Measurements from ENCODE around the gene DTHD1.

DTHD1 gene

DNA sequence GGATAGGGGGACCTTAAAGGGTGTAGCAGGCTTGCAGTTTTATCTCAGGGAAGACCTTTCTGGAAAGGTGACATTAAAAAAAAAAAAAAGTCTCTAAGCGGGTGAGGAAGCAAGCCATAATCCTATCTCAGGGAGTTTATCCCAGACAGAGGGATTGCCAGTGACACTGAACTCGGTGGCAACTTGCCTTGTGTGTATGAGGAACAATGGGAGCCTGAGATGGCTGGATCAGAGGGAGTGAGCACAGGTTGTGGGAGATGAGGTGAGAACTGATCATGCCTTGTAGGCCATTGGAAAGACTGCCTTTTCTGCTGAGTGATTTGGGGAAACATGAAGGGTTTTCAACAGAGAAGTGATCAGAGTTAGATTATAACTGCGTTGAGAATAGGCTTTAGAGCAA lies 31.1 kb downstream of the DTHD1 start:
- no peak for DNase-seq (ENCODE audit: low read depth in 2 of 2, low spot score in 1 of 2)

DNA sequence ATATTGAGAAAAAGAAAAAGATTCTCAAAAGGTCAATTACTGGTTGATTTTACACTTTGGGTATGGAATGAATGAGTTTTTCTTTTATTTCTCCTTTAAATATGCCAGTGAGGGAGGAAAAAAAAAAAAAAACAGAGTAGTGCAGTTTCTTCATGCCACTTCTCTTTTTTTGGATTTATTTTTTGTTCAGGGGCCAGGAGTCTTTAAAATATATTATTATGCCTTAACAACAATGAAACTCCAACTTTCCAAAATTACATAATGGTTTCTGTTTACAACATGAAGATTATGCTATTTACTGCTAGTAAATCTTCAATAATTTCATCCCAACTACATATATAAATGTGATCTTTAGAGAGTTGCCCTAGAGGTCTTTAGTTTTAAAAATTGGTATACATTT lies 31.9 kb downstream of the DTHD1 start:
- DNase-seq (ENCODE audit: low read depth in 2 of 2, low spot score in 1 of 2): no peak

DNA sequence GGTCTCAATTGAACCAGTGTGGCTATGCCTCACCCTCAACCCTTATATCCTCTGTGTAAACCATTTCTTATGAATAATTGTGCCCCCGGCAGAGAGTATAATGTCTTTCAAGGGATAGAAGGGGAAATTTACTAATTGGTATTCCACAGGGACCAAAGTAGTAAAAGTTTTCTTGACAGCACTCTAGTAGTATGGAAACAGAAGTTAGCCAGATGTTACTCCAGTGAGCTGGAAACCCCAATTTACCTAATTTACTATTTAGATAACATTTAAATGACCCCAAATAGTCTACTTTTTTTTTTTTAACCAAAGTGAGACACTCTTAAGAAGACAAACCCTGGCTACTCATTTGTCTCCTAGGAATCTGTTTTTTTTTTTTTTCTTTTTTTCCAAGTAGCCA lies 32.3 kb downstream of the DTHD1 start:
- no peak for DNase-seq (ENCODE audit: low read depth in 2 of 2, low spot score in 1 of 2)

DNA sequence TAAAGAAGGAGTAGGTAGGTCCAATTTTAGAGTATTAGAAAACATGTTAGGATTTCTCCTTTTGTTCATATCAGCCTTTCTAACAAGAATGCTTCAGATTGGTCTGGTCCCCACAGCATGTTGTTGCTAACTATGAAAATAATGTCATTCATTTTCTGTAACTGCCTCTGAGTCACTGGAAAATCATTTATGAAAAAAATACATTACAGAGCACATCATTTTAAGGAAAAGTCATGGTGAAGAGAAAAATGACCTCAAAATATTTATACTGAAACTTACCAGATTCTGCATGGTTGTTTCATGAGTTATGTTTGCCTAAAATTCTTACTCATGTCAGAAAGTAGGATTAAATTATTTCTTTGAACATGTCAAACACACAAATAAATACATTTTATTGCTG lies 35.2 kb downstream of the DTHD1 start:
- no peak for DNase-seq (ENCODE audit: low read depth in 2 of 2, low spot score in 1 of 2)

DNA sequence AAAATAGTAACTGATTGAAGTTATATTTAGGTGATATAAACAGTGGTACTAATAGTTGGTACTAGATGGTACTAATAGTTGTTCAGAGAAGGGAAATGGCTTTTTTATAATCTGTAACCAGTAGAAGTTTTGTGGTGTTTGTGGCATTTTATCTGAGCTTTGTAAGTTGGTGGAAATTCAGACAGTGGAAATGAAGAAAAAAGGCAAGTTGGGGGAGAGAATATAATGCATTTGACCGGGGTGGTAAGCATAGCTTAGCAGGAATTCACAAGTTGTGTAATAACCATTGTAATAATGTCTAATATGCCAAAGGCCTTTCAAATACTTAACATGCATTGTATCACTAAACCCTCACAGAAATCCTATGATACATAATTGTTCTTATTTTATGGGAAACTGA lies 36.3 kb downstream of the DTHD1 start:
- no peak for DNase-seq (ENCODE audit: low read depth in 2 of 2, low spot score in 1 of 2)

DNA sequence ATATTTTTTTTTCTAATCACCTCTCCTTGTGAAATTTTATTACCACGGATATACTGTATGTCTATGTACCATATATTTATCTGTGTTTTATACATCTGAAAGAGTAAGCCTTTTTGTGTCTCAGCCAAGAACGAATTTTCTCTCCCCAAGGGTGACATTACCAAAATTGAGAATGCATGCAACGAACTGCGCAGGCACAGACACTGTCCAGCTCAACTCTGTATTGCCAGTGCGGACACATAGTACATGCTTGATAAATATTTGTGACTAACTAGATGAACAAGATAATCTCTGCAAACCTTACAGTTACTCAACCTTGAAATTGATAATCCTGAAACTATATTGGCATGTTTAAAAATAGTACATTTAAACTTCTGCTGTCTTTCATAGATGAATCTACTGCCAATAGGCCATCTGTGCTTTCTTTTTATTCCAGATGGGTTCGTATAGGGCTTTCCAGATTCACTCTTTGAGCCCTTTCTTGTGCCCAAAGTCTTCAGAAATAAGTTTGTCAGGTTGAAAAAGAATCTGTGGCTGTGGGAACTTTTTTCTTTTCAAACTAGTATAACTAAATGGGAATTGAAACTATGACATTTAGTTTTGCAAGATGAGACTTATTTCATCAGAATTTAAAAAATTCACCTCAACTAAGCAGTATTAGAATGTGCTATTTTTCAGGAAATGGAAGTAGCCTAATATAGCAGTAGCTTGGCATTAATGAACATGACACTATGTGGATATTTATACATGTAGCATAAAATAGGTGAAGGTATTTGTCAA lies 38.9 kb downstream of the DTHD1 start:
- DNase-seq (ENCODE audit: low read depth in 2 of 2, low spot score in 1 of 2): no peak

DNA sequence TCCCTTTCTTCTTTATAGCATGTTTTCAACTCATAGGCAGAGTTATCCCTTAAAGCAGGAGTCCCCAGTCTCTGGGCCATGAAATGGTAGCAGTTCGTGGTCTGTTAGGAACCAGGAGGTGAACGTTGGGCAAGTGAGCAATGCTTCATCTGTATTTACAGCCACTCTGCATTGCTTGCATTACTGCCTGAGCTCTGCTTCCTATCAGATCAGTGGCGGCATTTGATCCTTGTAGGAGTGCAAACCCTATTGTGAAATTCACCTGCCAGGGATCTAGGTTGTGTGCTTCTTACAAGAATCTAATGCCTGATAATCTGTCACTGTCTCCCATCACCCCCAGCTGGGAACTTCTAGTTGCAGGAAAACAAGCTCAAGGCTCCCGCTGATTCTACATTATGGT lies 39.8 kb downstream of the DTHD1 start:
- DNase-seq (ENCODE audit: low read depth in 2 of 2, low spot score in 1 of 2): no peak

DNA sequence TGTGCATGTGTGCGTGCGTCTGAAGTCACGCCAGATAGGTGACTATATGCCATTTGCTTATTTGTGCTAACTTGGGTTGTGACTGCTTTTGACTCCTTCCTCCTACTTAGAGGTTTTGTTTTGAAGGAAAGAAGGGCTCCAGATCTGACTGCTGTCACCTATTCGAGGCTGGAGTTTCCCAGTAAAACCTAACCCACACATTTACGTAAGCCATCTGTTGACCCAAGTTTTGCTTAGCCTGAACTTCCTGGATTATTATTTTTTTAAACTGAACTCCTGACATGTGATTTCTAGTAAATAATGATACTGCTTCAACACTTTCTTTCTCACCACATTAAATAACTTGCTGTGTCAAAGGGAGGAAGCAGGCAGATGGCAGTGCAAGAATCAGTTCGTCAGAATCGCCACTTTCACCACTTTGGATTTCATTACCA lies 41.5 kb downstream of the DTHD1 start:
- no peak for DNase-seq (ENCODE audit: low read depth in 2 of 2, low spot score in 1 of 2)

DNA sequence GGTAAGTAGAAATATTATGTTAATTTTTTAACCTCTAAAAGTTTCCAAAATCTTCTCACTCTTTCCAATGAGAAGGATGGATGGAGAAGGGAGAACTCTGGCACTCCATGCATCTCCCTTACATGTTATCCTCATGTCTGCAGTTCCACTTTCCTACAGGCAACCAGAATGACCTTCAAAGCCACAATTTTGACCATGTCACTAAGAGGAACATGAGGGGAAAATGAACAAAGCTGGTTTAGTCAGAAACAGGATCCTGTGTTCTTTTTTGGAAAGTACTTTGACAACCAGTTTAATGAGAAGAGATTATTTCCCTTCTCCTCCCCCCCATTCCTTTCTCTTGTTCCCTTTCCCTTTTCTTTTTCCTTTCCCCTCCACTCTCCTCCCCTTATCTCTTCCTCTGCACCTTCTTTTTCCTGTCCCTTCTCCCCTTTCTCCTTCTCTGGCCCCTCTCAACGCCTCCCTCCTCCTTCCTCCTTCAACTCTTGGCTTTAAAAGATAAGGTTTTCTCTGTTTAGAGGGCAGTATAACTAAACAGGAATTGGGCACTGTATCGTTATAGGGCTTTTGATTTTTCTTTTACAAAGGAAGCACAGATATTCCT lies 42.5 kb downstream of the DTHD1 start:
- no peak for DNase-seq (ENCODE audit: low read depth in 2 of 2, low spot score in 1 of 2)

DNA sequence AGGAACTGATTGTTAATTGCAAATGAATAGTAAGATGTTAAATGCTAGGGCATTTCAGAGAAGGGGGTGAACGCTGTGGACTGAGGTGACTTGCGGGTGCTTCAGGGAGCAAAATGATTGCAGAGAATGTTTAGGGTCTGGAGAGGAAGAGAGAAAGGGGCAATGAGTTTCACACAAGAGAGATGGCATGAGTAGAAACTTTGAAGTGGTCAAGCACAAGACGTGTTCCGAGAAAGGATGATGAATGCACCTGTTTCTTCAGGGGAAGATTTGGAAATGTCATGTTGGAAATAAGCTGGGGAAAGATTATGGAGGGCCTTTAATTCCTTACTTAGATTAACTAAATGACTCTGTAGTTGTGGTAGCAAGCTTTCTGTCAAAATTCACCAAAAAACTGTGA lies 43.4 kb downstream of the DTHD1 start:
- no peak for DNase-seq (ENCODE audit: low read depth in 2 of 2, low spot score in 1 of 2)

DNA sequence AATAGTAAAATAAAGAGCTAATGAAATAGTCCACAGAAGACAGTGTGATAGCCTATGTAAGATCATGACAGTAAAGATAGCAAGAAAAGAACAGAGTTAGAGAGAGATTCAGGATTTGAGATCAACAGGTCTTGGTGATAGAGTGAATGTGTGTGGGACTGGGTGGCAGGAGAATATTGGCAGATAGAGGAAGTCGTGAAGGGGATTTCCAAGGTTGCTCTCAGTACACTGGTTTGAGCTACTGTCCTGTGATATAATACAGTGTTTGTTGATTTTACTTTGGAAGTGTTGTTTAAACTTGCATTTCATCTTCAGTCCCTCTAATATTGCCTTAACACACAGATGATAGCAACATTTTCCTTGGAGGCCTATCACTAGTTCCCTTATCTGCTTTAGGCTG lies 44.1 kb downstream of the DTHD1 start:
- no peak for DNase-seq (ENCODE audit: low read depth in 2 of 2, low spot score in 1 of 2)

DNA sequence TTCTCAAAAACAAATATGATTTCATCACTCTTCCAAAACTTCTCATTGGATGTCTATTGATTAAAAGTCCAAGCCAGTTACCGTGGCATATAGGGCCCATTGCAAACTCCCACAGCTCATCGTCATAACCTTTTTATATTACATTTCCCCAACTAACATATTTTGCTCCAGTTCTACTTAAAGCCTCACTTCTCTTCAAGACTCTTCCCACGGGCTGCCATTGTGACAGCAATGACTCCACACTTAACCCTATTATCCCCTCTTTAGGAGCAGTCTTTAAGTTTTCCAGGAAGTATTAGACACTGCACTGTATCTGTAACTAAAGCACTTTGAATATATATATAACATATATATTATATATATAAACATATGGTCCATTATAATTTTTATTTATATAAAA lies 44.5 kb downstream of the DTHD1 start:
- DNase-seq (ENCODE audit: low read depth in 2 of 2, low spot score in 1 of 2): no peak

DNA sequence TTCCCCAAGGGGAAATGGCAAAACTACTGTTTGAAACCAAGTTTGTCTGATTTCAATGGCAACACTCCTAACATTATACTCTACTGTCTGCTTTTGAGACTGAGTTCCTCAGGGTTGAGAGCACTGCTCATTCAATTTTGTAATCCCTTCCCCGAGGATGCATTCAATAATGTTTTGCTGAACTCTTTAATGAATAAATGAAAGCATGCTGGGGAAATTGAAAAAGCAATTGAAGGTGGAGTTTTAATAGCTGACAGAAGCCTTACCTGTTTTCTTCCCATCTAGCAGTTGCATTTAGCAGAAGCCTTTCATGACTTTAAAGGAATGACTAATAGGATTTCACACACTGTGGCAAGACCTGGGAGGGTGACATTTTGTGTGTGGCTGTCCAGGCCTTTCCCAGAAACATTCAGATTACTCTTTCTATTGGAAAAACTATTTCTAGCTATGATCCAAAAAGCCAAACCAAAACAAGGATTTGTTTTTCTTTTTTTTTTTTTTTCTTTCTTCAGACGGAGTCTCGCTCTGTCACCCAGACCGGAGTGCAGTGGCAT lies 45.1 kb downstream of the DTHD1 start:
- no peak for DNase-seq (ENCODE audit: low read depth in 2 of 2, low spot score in 1 of 2)

DNA sequence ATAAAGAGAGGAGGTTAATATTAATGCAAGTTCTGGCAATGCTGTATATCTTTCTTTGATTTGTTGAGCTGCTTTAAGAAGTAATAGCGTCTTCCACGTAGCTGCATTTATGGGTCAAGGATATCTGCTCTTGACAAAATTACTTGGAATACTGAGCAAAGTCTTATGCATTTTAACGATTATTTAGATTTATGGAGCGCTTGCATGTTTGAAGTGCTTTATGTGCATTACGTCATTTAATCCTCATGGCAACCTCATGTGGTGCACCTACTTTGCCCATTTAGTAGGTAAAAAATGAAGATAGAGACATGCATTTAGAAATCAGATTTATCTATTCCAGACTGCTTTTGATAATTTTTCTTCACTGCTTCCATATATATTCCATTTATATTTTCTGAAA lies 46.0 kb downstream of the DTHD1 start:
- no peak for DNase-seq (ENCODE audit: low read depth in 2 of 2, low spot score in 1 of 2)

DNA sequence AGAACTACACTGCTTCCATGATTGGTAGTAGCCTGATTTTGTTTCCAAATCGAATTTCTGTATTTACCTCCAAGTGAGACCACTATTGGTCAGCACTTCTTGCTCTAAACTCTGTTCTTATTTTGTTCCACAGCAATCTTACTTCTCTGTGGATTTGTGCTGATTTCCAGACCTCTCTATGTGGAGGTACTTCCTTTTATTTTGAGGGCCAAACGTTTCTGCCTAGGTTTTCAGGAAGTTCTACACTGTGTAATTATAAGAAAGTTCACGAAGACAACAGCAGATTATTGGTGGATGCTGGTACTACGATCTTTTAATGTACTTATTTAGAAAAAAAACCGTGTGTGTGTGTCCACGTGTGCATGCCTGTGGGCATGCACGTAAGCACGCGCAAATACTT lies 46.7 kb downstream of the DTHD1 start:
- no peak for DNase-seq (ENCODE audit: low read depth in 2 of 2, low spot score in 1 of 2)

DNA sequence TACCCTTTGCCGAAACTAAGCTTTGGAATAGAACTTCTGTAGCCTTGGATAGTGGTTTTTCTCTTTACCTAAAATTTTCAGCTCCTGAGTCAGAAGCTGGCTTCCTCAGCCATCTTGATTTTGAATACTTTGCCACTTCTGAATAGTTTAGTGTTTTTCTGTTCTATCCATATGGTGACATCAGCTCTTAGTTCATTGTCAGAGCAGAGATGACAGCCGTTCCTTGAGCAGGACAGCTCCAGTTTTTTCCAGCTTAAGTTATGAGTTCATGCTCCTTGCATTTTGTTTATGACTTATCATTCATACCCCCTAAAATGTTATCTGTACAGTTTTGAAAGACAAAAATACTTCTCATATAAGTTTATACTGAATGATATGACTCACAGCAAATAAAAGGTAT lies 47.8 kb downstream of the DTHD1 start:
- DNase-seq (ENCODE audit: low read depth in 2 of 2, low spot score in 1 of 2): no peak

DNA sequence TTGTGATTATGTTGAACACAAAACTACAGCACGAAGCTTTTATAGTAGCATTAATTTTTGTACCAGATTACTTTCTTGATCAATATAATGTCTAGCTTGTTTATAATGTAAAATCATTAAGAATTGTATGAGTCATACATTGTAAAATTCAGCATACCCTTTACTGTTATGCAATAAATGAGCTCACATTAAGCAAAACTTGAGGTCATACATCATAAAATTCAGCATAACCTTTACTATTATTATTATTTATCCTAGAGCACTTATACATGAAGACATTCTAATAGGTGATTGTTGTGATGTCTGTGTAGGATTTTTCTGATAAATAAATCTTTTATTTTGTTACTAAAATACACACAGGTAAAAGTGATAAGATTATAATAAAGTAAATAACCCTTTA lies 49.4 kb downstream of the DTHD1 start:
- no peak for DNase-seq (ENCODE audit: low read depth in 2 of 2, low spot score in 1 of 2)

DNA sequence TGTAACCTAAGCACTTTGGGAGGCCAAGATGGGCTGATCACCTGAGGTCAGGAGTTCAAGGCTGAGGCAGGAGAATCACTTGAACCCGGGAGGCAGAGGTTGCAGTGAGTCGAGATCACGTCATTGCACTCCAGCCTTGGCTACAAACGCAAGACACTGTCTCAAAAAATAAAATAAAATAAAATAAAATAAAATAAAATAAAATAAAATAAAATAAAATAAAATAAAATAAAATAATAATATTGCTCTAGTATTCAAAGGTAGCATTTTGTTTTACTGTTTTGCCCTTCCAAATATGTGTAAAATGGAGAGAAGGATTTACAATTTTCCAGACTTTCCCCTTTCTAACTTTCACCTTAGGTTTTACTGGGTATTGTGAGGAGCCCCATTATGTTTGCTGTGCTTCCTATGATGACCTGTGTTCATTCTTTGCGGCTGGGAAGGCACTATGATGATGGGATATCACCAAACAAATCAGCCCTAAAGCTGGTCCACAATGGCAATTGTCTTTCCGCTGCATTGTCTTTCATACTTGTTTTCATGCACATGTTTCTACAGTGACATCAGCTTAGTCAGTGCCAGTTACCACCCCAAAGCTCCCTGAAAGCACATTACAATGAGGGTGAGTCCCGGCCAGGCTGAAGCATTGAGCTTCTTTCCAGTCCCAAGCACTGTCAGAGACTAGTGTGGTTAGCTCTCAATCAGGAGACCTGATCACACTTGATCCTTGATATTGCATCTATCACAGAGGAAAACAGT lies 50.8 kb downstream of the DTHD1 start:
- no peak for DNase-seq (ENCODE audit: low read depth in 2 of 2, low spot score in 1 of 2)

DNA sequence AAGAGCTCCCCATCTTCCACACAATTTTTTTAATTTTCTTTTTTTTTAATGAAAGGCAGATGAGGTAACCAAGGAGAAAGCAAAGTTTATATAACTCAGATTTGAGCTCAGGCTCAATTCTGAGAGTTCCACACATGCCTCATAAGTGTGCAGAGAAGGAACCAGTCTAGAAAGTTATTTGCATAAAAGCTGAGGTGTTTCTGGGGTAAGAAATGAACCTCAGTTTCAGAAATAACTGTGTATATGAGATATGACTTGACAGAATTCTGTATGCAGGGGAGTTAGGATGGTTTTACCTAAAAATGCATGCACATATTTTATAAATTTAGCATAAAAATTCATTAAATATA lies 51.3 kb downstream of the DTHD1 start:
- DNase-seq (ENCODE audit: low read depth in 2 of 2, low spot score in 1 of 2): no peak

DNA sequence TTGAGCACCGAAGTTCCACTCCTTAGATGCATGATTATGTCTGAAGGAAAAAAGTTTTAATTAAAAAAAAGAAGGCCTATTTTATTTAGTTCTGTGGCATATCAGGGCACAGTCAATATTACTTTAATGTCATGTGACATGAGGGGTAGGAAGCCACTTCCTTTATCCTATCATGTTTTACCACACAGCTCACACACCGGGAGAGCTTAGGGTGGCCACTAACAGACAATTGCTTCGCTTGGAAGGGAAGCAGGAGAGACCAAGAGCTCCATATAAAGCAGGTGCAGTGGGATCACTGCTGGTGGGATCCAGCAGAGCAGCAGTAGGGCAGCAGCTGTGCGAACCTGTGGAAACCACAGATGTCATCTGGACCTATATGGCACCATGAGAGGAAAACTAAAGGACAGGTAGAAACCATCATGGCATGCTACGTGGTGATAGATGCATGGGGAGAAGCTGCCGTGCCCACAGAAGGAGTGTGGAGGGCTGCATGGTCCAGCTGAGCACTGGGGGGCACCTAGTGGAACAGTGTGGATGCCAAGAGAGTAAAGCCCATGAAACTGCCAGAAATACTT lies 52.0 kb downstream of the DTHD1 start:
- no peak for DNase-seq (ENCODE audit: low read depth in 2 of 2, low spot score in 1 of 2)

DNA sequence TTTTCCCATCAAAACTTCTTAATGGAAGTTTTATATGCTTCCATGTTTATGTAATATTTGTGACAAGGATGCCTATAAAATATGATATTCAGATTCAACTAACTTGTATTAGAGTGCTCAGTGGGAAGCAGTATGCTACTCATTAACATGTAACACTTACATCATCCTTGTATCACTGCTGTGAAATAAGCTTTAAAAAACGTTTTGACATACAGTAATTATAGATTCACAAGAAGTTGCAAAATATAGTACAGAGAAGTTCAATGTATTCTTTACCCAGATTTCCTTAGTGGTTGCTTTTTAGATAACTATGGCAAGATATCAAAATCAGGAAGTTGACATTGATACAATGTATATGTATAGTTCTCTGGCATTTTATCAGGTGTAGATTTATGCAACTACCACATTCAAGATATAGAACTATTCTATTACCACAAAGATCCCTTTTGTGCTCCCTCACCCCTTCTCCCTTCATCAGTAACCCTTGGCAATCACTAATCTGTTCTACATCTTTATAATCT lies 56.3 kb downstream of the DTHD1 start:
- no peak for DNase-seq (ENCODE audit: low read depth in 2 of 2, low spot score in 1 of 2)

DNA sequence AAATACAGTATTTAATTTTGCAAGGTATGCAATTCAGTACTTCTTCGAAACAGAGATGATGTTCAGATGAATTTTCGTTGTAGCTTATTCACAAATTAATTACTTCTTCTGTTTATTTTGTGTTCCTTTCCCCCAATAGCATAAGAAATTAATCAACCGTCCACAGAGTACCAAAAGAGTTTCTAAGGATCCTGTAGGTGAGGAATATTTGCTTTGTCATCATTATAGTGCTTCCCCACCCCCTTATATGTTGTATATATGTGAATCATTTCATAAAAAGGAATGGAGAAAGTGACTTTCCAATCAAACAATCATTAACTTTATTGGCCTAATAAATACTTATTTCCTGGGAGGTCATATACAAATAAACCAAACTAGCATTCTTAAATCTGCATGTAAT lies 57.6 kb downstream of the DTHD1 start:
- no peak for DNase-seq (ENCODE audit: low read depth in 2 of 2, low spot score in 1 of 2)

Measured in stimulated activated CD8-positive, alpha-beta memory T cell treated with anti-CD3 and anti-CD28 coated beads, Interleukin-4, amount 100 ng/mL, for 4 hours (primary cell).